CD4-positive, alpha-beta T cell treated with Interleukin-6 at 100 ng/mL for 8 hours (primary cell): ENCODE data around the gene UNKL.

Source experiments
- DNase-seq: peaks from one replicate; pipeline ENCODE4 v3.0.0-alpha.2; 2020; ENCODE audit warnings: mixed read lengths, low spot score

The UNKL gene

DNA sequence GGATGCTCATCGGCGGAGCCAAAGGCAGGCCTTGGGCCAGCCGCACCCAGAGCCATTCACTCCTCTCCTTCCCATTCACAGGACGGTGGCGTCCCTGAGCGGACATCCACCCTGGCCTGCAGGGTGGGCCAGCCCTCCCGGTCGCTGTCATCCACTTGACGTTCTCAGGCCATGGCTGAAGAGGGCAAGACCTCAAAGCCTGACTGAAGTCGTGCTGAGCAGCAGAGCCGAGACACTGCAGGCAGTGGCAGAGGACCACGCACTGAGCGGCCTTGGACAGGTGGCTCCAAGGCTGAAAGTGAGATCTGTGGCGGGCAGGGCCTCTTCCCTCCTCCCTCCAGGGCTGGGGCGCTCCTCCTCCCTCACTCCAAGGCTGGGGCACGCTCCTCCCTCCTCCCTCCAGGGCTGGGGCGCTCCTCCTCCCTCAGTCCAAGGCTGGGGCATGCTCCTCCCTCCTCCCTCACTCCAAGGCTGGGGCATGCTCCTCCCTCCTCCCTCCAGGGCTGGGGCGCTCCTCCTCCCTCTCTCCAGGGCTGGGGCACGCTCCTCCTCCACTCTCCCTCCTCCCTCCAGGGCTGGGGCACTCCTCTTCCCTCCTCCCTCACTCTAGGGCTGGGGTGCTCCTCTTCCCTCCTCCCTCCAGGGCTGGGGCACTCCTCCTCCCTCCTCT lies 38.6 kb downstream of the UNKL start:
- DNase-seq = no peak

DNA sequence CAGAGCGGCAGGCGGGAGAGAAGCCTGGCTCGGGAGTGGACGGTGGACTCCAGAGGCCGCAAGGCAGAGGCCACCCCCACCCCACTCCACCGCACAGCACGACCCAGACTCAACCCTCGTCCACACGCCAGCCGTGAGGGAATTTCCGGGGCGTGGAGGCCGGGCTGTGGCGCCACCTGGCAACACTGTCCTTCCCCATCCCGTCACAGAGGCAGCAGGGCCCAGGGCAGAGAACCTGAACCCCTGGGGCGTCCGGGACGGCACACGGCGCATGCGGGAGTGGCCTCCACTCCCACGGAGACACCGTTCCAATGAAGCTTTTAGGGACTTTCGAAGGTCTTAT lies 39.2 kb downstream of the UNKL start:
- DNase-seq = no peak

DNA sequence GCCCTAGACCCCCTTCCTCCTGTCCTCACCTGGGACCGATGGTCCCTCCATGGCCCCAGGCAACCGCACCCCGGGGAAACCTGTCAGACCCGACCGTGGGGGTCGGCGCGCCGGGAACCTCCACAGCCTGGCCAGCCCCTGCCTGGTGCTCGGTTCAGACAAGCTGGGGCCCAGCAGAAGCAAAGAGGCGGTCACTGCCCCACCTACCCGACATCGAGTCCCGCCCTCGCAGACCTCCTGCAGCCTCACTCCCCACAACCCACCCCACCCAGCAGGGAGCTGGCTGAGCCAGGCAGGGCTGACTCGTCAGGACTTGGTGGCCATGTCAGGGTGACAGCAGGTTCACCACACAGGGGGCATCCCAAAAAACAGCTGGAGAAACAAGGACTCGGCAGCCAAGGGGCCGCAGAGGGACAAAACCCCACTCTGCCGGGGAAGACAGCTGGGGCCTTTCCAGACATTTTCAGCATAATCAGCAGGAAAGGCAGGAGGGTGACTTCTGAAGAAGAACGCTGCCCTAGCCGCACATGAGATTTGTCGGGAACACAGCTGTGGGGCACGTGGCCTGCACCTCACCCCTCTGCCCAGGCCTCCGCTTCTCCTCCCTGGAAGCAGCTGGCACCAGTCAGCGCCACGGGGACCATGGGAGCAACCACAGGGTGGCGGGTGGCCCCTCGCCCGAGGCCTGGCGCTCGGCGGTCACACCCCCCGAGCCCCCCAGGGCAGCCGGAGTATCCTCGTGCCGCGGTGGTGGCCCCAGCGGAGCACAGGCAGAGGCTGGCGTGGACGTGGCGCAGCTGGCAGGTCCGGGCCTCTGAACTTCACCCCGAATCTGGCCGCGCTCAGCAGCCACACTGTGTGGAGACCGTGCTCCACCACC lies 39.8 kb downstream of the UNKL start:
- no peak for DNase-seq

DNA sequence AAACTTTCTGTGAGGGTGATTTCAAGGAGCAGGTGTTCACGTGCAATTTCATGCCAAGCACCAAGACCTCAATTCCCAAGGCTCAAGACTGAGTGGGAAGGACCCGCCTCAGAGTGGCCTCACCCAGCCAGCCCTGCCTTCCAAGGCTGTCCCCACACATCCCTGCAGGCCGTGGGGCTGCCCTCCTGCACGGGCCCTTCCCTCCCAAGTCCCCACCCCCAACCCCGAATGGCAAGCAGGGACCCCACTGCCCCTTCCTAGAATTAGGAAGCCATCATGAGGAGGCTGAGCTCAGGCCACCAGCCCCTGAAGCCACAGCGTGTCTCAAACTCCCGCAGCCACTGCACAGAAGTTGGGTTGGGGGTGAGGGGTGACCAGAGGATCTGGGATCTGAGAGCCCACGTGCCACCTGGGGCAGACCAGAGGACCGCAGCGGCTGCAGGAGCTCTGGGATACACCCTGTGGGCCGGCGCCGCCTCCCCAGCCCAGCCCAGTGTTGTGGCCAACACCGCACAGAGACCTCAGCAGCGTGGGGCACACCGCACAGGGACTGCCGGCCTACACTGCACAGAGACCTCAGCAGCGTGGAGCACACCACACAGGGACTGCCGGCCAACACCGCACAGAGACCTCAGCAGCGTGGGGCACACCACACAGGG lies 42.1 kb downstream of the UNKL start:
- no peak for DNase-seq

DNA sequence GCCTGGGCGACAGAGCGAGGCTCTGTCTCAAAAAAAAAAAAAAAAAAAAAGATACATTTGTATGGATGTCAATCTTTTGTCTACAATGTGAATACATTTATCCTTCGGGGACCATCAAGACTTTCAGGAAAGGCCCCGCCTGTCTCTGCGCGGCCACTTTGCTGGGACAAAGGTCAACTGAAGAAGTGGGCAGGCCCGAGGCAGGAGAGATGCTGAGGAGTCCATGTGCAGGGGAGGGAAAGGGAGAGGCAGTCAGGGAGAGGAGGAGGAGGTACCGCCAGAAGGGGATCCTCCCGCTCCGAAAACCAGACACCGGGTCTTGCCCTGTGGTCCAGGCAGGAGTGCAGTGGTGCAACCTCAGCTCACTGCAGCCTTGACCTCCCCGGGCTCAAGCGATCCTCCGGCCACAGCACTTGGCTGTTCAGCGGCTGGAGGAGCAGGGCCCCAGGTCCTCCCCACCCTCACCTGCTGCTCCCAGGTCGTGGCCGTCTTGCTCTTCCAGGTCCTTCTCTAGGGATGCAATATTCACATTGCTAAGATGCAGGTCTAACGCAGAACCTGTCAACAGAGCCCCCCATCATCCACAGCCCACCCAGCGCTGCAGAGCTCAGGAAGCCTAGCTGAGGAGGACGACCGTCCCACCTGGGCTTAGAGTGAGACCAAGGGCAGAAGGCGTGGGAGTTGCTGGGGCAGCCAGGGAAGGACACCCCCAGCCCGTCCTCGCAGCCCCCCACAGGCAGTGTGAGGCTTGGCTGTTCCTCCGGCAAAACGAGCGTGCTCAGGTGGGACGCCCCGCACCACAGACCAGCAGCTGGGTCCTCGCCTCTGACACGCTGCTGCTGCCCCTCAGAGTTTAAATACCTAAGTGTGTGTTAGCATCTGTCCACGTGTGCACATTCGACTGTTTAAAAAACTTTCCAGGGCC lies 43.2 kb downstream of the UNKL start:
- no peak for DNase-seq

DNA sequence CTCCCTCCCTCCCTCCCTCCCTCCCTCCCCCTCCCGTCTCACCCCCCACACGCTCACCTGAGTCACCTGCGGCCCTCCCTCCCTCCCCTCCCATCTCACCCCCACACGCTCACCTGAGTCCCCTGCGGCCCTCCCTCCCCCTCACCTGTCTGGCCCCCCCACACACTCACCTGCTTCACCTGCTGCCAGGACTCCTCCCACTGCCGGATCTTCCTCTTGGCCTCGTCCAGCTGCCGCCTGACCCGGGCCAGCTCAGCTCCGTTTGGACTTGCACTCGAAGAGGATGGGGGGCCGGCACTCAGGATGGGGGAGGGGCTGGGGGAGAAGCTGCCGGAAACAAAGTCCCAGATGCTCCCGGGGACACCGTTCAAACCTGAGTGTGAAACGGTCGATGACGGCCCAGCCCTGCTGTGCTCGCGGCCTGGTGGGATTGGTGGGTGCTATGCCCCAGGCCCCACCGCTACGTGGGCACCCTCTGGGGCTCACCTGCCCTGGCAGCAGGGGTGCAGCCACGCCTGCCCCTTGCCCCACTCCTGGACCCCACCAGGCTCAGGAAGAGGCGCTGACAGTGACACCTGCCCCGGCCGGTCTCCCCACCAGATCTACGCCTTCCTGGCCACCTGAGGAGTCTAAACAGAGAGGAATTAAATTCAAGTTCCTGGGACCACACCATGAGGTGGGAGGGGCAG lies 46.9 kb downstream of the UNKL start:
- DNase-seq = no peak

DNA sequence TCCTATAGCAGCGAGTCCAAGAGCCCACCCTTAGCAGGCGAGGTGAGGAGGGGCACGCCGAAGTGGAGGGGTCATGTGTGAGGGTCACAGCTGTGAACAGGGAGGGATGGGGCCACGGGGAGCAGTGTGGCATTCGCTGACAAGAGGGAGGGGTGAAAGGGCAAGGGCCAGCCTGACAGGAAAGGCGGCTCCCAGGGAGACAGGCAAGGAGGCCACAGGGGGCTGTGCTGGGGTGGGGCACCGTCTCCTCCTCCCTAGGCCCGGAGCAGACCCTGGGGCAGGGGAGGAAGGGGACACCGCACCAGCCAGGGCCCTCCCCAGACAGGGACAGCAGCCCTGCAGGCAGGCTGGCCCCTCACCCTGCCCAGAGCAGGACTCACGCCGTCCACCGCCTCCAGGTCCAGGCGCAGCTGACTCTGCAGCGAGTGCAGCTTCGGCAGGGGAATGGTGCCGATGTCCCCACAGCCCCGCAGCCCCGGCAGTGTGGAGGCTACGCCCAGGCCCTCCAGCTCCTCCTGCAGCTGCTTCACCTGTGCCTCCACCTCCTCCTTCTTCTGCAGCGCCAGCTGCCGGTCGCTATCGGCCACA lies 47.7 kb downstream of the UNKL start:
- DNase-seq = no peak

DNA sequence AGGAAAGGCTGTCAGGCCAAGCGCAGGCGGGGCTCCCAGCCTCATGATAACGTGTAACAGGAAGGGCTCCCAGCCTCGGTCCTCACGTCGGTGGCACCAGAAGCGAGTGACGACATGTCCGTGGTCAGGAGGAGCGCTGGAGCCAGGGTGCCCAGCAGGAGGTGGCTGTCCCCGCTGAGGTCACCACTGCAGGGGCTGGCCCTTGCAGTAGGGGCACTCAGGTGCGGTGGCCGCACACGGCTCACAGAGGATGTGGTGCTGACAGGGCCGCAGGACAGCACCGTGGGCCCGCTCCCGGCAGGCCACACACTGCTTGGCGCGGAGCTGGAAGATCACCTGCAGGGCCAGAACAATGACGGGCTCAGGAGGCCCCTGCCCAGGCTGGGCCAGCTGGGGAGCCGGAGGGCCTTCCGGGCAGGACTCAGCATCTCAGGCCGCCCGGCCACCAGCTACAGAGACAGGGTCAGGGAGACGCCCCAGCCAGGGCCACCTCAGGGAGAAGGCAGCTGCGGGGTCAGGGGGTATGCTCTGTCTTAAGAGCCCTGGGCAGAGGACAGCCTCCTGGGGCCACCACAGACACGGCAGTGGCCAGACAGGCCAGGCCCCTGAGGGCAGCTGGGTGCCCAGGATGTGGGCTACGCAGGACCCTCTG lies 48.3 kb downstream of the UNKL start:
- DNase-seq = no peak

DNA sequence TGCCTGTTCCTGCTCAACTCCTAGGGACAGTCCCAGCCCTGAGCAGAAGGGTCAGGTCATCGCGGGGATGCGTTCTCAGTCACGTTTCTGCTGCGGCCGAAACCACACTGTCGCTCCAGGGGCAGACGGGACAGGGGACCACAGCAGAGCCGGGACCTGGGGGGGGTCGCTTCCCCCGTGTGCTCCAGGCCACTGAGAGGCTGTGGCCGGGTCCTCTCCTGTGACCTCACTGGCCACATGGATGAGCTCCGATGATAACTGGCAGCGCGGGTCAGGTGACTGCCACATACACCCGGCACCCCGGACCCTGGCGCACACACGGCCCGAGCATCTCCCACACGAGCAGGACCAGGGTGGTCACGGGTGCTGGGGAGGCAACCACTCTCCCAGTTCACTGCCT lies 50.0 kb downstream of the UNKL start:
- DNase-seq = no peak

DNA sequence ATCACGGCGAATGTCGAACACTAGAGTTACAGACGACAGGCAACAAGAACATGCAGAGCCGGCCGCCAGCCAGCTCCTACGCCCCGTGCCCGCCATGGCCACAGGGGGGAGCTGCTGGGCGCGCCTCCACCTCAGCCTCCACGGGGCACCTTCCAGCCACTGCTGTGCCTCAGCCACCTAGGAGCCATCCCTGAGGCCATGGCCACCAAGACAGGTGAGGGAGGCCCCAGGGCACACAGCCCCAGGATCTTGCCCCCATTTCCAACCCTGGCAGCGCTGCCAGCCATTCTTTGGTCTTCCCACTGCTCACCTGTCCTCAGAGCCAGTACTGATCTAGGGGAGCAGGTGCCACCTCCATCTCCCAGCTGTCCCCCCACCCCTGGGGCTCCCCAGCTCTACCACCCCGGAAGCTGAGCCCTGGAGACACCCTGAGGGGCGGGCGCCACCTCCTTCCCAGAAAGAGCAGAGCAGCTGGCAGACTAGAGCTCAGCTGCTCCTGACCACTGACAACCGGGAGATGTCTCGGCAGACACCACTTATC lies 50.9 kb downstream of the UNKL start:
- peak; percentile 59 for DNase-seq

DNA sequence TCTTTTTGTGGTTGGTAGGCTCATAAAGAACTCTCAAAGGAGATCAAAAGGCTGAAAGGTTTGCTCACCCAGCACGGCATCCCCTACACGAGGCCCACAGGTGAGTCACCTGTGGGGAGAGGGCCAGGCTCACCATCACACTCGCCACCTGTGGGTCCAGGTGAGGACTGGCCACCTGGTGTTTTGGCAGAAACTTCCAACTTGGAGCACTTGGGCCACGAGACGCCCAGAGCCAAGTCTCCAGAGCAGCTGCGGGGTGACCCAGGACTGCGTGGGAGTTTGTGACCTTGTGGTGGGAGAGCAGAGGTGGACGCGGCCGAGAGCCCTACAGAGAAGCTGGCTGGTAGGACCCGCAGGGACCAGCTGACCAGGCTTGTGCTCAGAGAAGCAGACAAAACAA lies 51.7 kb downstream of the UNKL start:
- DNase-seq = no peak

DNA sequence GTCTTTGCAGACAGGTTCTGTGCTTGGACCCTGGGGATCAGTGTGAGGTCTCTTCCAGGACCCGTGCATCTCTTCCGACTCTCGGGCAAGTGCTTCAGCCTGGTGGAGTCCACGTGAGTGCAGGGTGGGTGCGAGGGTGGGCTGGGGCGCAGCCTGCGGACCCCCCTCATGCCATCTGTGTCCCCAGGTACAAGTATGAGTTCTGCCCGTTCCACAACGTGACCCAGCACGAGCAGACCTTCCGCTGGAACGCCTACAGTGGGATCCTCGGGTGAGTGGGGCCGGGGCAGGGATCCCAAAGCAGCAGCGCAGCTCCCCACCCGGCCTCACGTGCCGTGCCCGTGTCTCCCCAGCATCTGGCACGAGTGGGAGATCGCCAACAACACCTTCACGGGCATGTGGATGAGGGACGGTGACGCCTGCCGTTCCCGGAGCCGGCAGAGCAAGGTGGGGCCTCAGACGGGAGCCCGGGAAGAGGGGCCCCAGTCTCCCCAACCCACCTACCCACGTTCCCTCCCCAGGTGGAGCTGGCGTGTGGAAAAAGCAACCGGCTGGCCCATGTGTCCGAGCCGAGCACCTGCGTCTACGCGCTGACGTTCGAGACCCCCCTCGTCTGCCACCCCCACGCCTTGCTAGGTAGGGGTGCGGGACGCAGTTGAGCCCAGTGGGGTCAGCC lies 52.7 kb downstream of the UNKL start:
- no peak for DNase-seq

DNA sequence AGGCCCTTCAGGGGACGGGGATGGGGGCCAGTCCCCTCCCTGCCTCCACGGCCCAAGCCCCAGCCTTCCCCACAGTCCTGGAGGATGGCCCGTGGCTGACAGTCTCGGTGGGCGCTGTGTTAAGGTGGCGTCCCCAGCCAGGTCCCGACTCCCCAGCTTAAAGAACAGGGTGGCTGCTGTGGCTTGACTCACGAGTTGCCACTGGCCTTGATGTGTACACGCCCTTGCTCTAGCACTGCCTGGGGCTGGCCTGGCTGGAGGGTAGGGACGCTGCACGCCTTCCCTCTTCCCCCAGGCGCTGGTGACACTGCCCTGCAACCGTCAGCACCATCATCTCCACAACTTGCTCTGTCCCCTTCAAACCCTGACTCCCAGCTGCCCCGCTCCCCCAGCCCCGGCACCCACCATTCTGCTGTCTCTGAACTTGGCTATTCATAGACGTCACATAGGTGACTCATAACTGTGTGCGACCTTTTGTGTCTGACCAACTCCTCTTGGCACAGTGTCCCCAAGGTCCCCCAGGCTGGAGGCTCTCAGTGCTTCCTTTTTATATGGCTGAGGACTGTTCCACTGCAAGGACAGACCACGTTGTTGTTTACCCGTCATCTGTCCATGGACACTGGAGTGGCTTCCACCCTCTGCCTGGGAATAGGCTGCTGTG lies 56.5 kb downstream of the UNKL start:
- DNase-seq = no peak

DNA sequence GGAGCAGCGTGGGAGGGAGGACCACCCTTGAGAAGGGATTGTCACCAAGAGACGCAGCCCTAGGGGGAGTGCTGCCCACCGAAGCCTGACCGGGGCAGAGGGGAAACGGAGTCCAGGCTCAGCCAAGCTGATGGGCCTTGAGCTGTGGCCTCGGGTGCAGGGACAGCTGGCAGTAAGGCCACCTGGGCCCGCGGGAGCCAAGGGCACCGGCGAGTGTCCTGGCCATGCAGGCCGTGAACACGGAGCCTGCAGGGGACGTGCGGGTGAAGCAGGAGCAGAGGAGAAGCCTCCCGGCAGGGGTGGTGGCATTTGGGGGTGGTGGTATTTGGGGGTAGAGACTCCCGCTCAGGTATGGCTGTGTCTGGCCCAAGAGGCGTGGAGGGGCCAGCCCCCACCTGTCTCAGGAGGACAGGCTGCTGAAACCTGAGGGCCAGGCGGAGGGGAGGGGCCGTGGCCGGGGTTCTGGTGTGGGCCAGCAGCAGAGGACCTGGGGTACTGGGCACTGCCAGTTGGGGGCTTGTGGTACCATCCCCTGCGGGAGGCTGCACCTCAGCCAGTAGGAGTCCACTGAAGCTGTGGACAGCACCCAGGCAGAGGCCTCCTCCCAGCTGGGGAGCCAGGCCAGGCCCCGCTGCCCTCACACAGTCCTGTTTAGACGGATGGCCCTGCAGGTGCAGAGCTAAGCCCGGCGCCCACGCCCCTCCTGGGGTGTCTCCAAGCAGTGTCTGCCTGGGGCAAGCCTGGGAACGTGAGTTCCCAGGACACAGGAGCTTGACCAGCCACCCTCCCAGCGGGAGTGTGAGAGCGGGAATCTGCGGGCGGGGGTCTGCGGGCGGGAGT lies 58.2 kb downstream of the UNKL start:
- no peak for DNase-seq

DNA sequence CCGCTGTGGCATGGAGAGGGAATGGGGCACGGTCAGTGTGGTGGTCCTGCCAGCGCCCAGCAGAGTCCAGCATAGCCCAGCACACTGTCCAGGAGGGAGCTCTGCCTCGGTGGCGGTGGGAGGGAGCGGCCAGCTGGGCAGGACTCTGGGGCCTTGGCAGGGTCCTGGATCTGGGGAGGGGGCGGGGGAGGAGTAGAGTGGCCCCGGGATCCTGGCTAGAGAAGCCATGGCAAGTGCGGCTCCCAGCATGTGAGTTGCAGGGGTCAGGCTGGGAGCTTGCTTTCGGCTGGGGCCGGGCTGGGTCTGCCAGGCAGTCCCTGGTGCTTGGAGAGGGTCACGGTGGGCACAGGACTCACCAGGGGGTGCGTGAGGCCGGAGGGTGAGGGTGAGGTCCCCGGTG lies 58.9 kb downstream of the UNKL start:
- no peak for DNase-seq

DNA sequence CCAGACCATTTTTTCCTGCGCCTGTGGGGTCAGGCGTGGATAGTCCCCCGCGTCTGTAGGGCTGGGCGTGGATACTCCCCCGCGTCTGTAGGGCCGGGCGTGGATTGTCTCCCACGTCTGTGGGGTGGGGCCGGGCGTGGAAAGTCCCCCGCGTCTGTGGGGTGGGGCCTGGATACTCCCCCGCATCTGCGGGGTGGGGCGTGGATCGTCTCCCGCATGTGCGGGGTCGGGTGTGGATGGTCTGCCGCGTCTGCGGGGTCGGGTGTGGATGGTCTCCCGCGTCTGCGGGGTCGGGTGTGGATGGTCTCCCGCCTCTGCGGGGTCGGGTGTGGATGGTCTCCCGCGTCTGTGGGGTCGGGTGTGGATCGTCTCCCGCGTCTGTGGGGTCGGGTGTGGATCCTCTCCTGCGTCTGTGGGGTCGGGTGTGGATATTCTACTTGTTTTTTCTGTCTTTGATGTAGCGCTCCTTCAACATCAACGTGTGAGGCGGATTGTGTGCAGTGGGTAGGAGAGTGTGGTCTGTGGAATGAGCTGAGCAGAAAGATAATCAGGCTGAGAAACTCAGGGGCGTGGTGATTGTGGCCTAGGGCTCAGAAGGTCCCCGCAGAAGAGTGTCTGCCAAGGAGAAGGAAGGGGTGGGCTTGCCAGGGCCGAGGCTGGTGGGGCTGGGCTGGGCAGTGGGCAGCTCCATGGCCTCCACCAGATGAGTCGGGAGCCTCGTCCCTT lies 59.5 kb downstream of the UNKL start:
- DNase-seq = no peak

DNA sequence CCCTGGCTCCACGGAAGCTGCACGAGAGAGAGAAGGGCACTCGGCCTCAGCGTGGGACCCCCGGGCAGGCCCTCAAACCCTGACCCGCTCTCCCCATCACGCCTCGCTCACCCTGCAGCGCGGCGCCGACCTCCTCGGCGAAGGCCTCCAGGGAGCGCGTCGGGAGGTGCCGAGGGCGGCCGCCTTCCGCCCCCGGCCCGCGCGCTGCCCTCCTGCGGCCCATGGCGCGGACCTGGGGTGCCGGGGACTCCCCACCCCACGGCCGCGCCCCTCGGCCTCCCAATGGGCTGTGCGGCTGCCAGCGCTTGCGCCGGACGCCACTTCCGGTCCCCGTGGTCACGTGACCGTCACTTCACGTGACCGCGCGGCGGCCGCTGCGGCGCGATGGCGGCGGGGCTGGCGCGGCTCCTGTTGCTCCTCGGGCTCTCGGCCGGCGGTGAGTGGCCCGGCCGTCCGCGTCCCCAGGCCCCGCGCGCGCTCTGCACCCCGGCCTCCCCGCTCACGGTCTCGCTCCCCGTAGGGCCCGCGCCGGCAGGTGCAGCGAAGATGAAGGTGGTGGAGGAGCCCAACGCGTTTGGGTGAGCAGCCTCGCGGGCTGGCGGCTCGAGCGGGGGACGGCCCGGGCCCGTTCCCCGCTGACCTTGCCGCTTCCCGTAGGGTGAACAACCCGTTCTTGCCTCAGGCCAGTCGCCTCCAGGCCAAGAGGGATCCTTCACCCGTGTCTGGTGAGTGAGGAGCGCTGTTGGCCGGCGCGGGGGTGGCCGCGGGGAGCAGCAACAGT lies 62.7 kb downstream of the UNKL start, which contains the start of the genes GNPTG and TSR3:
Gene GNPTG (plus strand): TSS at position 350 of the 781 bp plus-strand sequence. CDS start 35 bp downstream, at position 385.
Gene TSR3 (minus strand): TSS at position 297 of the 781 bp plus-strand sequence. CDS start 74 bp downstream, at position 223.
- DNase-seq = peak; percentile 81
